Measurements from ENCODE around the gene LBX2.

GRCh38 chr2:74462786-74463105 is 36.7 kb downstream of the LBX2 start:
- TF ChIP-seq BHLHE40 (IDR thresholded peaks at IDR 0.05; ENCODE audit: borderline replicate concordance) (no peak), FOXM1 (IDR thresholded peaks at IDR 0.05; ENCODE audit: borderline replicate concordance) (no peak), ELF4 (IDR thresholded peaks at IDR 0.05) (no peak), HDGF (IDR thresholded peaks at IDR 0.05; ENCODE audit: borderline replicate concordance) (no peak), SUZ12 (IDR thresholded peaks at IDR 0.05) (no peak), FOXA1 (IDR thresholded peaks at IDR 0.05) (no peak), ZNF384 (IDR thresholded peaks at IDR 0.05) (no peak), NFRKB (IDR thresholded peaks at IDR 0.05) (no peak), FOXK2 (IDR thresholded peaks at IDR 0.05) (no peak), SP1 (IDR thresholded peaks at IDR 0.05) (no peak), PKNOX1 (IDR thresholded peaks at IDR 0.05) (no peak), ARNT (IDR thresholded peaks at IDR 0.05) (no peak), TARDBP (IDR thresholded peaks at IDR 0.05) (no peak)

Measured in HEK293T (cell line).